ENCODE measurements around the gene DOCK1.
"Not testable (repeated sequence)": the region's sequence is repeated elsewhere in the genome, so short reads cannot be mapped to it uniquely, and the experiment has no call there.

Gene DOCK1

DNA sequence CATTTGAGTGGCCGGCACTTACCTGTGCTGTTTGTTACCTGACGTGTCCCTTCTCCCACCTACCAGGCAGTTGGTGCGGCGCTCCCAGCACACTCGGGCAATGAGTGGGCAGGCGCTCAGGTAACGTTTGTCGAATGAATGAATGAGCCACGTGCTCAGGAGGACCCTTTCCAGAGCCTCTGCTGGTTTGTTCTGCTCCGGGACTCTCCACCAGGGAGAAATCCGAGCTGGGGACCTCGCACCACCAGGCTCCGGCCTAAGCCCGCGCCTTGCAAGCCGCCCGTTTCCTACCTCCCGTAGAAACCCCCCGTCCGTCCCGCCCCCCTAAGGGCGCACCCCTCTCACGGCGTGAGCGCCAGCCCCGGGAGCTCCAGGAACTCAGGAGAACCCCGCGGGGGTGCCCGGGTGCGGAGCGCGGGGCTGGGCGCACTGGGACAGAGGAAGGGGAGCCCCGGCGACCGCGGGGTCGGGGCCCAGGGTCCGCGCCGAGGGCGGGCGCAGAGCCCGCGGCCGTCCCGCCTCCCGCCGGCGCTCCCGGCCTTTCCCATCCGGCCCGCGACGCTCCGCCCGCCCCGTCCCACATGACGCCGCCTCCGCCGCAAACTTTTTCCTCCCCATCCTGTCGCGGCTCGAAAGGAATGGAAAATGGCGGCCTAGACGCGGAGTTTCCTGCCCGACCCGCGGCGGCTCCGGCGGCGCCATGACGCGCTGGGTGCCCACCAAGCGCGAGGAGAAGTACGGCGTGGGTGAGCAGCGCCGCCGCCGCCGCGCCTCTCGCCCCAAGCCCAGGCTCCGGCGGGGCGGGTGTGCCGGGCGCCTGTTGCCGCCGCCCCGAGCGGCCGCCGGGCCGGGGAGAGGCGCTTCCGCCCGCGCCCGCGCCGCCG, at the start of gene DOCK1:
Gene DOCK1 (plus strand): TSS at position 611 of the 884 bp plus-strand sequence. CDS start 90 bp downstream, at position 701.
- no peak for DNase-seq

DNA sequence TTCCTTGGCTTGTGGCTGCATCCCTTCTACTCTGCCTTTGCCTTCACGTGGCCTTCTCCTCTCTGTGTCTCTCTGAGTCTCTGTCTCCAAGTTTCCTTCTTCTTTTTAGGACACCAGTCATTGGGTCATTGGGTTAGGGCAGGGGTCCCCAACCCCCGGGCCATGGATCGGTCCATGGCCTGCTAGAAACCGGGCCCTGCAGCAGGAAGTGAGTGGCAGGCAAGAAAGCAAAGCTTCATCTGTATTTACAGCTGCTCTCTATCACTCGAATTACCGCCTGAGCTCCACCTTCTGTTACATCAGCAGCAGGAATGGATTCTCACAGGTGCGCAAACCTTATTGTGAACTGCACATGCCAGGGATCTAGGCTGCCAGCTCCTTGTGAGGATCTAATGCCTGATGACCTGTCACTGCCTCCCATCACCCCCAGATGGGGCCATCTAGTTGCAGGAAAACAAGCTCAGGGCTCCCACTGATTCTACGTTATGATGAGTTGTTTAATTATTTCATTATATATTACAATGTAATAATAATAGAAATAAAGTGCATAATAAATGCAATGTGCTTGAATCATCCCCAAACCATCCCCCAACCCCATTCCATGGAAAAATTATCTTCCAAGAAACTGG, 47.9 kb upstream of the DOCK1 start:
- DNase-seq, result no peak

DNA sequence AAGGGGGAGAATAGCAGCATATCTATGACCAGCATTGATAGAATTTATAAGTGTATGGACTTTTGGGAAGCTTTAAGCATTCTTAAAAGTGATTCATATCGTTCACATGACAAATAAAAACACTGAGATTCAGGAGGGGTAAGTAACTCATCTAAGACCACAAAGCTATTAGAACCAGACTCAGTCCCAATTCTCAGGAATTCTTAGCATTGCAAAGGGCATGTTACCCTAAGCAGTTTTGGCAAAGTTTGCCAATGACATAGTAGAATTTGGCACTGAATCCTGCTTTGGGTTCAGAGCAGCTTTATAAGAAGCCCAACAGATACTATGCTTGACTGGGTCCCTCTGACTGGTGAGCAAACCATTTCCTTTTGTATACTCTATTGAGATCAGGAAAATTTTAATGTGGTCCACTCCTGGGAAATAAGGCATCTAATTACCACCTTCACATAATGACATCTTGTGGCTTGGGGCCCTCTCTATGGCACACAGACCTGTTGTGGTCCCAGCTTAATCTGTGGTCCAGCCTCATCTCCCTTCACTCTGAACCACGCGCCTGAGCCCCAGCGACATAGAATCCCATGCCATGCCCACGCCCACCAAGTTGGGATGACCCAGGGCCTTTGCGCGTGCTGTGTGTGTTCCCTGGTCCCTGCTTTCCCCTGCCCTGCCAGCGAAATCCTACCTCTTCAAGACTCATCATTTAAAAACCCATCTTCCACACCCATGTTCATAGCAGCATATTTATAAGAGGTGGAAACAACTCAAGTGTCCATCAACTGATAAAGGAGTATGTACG, 37.5 kb upstream of the DOCK1 start:
- DNase-seq, result no peak

DNA sequence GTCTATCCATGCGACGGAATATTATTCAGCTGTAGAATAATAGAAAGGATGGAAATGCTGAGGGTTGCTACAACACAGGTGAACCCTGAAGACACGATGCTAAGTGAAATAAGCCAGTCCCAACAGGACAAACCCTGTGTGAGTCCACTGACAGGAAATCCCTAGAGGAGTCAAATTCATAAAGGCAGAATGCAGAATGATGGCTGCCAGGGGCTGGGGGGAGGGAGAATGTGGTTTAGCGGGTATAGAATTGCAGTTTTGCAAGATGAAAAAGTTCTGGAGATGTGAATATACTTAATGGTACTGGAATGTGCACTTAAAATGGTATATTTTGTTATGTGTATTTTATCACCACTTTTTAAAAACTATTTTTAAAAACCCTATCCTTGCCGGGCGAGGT, 36.9 kb upstream of the DOCK1 start:
- DNase-seq, result no peak

- DNase-seq, result no peak
These were observed 33.1 kb upstream of the DOCK1 start for GRCh38 chr10:126872135-126872534.

GRCh38 chr10:126872768-126873167, 32.5 kb upstream of the DOCK1 start:
- no peak for DNase-seq

GRCh38 chr10:126876456-126876855, 28.8 kb upstream of the DOCK1 start:
- no peak for DNase-seq

DNA sequence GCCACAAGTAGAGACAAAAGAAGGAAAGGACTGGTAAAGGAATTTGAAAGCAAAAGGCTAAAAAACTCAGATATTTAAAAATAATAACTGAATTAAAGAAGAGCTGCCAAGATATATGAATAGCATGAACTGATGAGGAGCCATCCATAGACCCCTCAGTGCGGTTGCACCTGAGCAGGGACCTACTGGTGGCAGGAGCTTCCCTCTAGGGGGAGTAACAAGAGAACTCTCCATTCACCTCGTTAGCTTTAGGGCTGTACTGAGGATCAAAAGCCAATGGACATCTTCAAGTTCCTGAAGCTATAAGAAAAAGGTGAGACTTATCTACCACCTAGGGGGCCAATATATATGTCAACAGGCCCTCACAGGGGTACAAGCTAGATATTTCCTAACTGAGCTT, 27.8 kb upstream of the DOCK1 start:
- no peak for DNase-seq

DNA sequence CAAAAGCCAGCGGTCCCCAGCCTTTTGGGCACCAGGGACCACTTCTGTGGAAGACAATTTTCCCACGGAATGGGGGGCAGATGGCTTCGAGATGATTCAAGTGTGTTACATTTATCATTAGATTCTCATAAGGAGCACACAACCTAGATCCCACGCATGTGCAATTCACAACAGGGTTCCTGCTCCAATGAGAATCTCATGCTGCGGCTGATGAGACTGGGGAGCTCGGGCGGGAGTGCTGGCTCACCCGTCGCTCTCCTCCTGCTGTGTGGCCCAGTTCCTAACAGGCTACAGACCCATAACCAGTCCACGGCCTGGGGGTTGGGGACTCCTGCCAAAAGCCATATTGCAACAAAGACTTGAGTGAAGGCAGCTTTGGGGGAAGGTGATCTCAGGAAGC, 26.6 kb upstream of the DOCK1 start:
- no peak for DNase-seq

GRCh38 chr10:126880926-126881325, 24.3 kb upstream of the DOCK1 start:
- no peak for DNase-seq

- not testable (repeated sequence) for DNase-seq
These were observed 23.2 kb upstream of the DOCK1 start for GRCh38 chr10:126882055-126882454.

- DNase-seq, result not testable (repeated sequence)
These were observed 16.8 kb upstream of the DOCK1 start for GRCh38 chr10:126888436-126888835.

GRCh38 chr10:126889421-126889820, 15.8 kb upstream of the DOCK1 start:
- no peak for DNase-seq

GRCh38 chr10:126890797-126891196, 14.4 kb upstream of the DOCK1 start:
- not testable (repeated sequence) for DNase-seq

DNA sequence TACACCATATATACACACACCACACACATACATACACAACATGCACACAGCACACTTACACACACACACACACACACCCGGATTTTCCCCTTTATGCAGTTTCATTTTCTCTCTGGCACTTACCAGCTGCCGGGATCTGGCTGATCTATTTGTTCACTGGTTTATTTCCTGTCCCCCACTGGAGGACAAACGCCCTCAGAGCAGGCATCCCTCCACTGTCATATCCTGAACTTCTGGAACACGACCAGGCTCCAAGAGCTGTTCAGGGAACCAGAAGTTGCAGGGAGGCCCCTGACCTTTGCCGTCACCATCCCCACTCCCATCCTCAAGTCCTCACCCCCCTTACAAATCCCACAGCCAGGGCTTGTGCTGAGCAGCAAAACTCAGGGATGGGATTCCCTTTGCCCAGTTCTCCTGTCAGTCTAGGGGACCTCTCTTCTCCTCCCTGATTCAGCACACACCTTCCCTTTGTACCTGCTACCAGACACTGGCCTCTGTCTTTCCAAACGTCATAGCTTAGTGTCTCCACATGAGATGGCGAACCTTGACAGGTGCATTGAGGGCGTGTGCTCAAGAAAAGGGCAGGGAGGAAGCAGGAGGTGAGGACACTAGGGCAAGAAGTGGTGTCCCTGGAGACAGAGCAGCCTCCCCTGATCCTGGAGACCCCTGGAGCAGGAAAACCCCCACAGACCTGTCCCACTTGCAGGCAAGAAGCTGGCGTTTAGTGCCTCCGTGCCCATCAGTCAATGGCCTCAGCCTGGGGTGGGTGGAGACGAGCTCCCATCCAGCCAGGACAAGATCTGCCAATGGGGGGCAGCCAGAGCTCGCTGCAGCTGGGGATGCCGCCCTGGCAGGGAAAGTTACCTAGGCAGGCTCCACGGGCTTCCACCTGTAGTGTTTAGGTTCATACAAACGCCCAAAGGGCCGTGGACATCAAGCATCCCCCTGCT, 12.7 kb upstream of the DOCK1 start:
- no peak for DNase-seq

DNA sequence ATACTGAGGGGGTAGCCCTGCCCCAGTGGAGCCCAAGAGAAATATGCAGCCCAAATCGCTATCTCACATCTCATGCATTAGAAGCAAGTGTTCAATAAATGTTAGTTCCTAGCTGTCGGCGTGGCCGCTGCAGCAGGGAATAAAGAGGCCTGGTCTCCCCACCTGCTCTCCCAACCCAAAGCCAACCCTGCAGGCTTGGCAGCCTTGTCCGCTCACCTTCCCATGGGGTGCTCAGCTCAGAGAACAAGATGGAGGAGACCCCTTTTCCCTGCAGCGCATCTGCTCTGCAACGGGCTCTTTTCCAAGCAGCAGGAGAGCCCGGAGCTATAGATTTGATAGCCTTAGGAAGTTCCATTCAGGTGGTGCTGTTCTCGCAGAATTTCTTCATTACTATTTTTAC, 12.0 kb upstream of the DOCK1 start:
- DNase-seq, result no peak

- DNase-seq, result no peak
These were observed 11.4 kb upstream of the DOCK1 start for GRCh38 chr10:126893841-126894240.

DNA sequence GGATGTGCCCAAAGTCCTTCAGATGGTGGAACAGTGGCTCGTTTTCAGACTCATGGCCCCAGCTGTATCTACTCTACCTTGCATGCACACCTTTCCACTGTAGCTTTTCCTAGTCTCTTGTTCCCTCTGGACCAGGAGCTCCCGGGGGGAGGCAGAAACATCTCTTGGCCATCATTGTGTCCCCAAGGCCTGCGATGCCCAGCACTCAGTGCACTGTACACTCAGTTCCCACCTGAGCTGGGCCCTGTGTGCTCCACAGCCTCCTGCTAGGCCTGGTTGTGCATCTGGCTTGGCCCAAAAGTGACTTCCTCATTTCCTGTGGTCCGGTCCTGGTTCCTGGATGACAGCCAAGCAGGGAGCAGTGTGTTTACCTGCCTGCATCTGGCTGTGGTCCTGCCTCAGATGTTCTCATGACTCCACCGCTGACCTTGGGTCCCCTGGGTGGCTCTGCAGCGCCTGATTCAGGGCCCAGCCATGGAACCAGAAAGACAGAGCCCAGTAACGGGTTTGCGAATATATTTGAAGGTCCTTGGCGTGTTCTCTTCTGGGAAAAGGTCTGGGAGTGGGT, 9.9 kb upstream of the DOCK1 start:
- no peak for DNase-seq

DNA sequence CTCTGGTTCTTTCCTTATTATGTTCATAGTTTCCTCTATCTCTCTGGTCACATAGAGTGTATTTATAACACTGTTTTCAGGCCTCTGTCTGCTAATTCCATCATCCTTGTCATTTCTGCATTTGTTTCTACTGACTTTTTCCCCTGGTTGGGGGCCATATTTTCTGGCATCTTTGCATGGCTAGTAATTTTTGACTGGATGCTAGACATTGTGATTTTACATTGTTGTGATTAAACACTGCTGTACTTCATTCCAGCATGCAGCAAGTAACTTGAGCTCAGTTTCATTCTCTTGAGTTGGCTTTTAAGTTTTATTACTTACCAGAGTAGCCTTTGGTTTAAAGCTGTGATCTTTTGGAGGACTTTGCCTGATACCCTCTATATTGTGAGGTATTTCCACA, 6.8 kb upstream of the DOCK1 start:
- DNase-seq, result no peak

DNA sequence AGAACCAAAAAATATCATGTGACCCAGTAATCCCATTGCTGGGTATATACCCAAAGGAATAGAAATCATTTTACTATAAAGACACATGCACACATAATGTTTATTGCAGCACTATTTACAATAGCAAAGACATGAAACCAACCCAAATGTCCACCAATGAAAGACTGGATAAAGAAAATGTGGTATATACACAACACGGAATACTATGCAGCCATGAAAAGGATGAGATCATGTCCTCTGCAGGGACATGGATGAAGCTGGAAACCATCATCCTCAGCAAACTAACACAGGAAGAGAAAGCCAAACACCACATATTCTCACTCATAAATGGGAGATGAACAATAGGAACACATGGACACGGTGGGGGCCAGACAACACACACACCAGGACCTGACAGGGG, 5.7 kb upstream of the DOCK1 start:
- not testable (repeated sequence) for DNase-seq

DNA sequence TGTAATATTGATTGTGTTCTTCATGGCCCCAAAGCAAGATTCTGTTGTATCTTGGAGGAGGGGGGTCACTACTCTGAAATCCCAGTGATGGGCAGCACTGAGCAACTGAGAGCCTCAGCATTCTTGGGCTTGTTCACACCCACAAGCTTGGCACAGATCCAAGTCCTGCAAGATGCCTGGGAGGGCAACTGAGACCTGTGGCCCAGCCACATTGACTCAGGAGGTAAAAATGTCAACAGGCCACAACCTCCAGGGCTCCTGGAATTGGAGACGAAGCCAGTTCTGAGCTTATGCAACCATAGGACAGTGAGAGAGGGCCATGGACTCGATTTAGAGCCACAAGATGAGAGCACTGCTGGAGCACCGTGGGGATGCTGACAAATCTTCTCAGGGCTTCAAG, 3.1 kb upstream of the DOCK1 start:
- no peak for DNase-seq

All from NCI-H2107 (cell line).